IPS-11a (cell line): ENCODE results near the gene STX5.
"Not testable (repeated sequence)": the region's sequence is repeated elsewhere in the genome, so short reads cannot be mapped to it uniquely, and the experiment has no call there.

Experiments used
- H3K4me3 ChIP-seq: one replicate; pipeline ENCODE4 v1.5.1; 2013; ENCODE audit warnings: low read depth, low read length, control low read depth

Gene STX5

GRCh38 chr11:62854013-62854824 lies 22.4 kb upstream of the STX5 start:
- peak overlapping the region; percentile 96 for H3K4me3 ChIP-seq

DNA sequence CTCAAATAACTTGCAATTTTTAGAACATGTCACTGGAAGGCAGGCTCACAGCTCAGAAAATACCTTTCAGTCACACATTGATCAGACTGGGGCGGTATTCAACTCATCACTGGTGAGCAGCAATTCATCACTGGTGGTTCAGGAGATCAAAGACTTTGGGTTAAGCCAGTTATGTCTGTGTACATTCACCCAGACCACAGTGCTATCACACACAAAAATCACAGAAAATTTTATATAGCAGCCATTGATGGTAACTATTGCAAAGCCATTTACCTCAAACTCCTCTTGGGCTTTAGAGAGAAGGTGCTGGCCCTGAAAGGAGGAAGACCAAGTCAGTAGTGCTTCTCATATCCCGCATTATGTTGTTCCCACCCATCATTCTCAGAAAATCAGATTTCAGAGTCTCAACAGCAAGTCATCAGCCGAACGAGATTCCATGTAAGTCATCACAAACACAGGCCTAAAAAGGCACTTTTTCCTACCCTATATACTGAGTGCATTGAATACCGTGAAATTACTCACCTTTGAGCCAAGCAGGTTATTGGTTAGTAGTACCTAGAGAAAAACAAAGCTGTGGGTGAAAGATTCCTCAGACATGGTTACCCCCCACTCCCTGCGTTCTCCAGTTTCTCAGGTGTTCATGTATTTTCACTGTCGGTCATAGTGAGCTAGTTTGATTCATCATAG lies 21.6 kb upstream of the STX5 start:
- H3K4me3 ChIP-seq: peak overlapping the region; percentile 96

GRCh38 chr11:62852523-62853188 lies 20.8 kb upstream of the STX5 start:
- peak overlapping the region; percentile 96 for H3K4me3 ChIP-seq

DNA sequence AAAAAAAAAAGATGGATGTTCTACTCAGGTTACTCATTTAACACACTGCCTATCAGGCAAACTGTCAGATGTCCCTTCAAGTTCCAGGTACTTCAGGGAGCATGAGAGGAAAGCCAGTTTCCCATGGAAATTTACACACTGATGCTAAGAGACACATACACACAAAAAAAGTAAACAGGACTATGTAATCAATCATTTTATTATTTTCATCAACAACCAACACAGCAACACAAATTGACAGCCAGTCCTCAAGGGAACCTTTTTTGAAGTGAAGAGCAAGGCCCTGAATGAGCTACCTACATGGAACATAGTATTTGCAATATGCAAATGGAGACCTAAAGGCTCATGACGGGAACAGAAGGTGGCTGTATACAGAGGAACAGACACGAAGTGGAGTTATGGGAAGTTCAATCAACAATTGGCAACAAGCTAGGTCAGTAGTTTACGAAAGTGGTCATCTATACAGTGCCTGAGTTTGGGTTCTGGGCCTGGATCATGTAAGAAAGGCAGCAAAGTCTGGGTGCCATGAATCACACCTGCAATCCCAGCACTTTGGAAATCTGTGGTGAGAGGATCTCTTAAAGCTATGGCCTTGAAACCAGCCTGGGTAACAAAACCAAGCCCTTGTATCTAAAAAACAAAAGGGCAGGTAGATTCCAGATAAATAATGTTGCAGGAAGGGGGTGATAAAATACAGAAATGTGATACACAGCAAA lies 20.1 kb upstream of the STX5 start:
- H3K4me3 ChIP-seq: no peak overlapping the region

DNA sequence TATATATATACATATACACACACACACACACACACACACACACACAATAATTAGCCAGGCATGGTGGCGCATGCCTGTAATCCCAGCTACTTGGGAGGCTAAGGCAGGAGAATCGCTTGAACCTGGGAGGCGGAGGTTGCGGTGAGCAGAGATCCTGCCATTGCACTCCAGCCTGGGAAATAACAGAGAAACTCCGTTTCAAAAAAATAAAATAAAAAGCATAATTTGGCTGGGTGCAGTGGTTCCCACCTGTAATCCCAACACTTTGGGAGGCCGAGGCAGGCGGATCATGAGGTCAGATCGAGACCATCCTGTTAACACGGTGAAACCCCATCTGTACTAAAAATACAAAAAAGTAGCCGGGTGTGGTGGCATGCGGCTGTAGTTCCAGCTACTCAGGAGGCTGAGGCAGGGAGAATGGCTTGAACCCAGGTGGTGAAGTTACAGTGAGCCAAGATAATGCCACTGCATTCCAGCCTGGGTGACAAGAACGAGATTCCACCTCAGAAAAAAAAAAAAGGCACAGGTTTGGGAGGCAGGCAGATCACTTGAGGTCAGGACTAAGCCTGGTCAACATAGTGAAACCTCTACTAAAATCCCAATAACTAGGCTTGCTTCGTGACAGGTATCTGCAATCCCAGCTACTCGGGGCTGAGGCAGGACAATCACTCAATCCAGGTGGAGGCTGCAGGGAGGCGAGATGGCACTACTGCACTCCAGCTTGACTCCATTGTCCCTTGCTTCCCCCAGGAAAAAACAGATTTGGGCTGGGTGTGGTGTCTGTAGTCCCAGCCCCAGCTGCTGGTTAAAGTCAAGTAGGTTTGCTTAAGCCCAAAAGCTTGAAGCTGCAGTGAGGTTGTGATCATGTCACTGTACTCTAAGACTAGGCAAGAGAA lies 19.3 kb upstream of the STX5 start:
- H3K4me3 ChIP-seq: no peak overlapping the region

GRCh38 chr11:62847767-62848314 lies 16.0 kb upstream of the STX5 start:
- no peak overlapping the region for H3K4me3 ChIP-seq

DNA sequence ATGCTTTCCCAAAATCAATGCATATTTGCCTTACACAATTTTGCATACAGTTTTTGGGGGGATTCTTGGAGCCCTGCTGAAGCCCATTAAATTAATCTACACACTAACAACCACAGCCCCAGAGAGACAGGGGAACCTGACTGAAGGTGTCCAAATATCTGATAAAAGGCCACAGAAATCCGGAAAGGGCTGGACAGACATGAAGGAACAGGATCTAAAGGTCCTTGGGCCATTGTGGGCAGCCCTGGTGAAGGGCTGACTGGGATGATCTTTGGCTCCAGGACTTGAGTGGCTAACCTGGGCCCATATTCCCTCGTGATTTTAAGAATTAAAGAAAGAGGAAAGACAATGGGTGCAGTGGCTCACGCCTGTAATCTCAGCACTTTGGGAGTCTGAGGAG lies 14.3 kb upstream of the STX5 start:
- no peak overlapping the region for H3K4me3 ChIP-seq

DNA sequence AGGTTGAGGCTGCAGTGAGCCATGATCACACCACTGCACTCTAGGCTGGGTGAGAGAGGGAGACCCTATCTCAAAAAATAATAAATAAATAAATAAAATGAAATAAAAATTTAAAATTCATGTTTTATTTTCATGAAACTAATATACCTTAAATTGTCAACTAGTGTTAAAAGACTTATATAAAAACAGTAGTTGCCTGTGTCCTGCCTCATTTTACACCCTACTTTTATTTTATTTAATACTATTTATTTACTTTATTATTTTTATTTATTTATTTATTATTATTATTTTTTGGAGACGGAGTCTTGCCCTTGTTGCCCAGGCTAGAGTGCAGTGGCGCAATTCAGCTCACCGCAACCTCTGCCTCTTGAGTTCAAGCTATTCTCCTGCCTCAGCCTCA lies 12.3 kb upstream of the STX5 start:
- no peak overlapping the region for H3K4me3 ChIP-seq

GRCh38 chr11:62843466-62843865 lies 11.6 kb upstream of the STX5 start:
- no peak overlapping the region for H3K4me3 ChIP-seq

GRCh38 chr11:62842891-62843290 lies 11.0 kb upstream of the STX5 start:
- not testable (repeated sequence) for H3K4me3 ChIP-seq

- H3K4me3 ChIP-seq: peak overlapping the region; percentile 24
Observed at GRCh38 chr11:62842171-62842741, 10.4 kb upstream of the STX5 start.

DNA sequence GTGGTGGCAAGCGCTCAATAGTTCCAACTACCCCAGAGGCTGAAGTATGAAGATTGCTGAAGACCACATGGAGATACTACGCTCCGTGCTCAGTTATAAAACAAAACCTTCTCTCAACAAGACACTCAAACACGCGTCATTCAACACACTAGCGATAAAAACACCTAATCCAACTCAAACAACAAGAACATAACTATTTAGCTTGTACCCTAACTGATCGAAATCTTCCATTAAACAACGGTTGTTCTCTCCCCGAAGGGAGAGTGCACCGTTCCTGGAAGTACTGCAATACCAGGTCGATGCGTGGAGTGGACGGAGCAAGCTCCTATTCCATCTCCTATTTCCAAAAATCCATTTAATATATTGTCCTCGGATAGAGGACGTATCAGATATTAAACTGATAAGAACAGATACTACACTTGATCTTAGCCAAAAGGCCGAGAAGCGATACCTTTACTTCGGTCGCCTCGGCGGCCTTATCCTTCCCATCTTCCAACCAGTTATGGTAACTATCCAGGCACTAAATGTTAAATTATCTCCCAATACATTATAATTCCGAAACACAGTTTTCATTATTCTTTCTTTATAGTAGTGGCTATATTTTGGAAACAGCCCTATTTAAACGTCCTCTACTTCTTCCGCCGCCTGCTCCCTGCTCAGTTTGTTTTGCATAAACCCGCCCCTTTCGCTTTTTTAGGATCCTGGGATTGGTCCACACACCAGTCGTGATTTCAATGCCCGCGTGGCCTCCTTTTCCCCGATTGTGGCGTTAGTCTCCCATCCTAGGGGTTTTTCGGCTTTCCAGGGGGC lies 9.7 kb upstream of the STX5 start:
- H3K4me3 ChIP-seq: peak overlapping the region; percentile 24

DNA sequence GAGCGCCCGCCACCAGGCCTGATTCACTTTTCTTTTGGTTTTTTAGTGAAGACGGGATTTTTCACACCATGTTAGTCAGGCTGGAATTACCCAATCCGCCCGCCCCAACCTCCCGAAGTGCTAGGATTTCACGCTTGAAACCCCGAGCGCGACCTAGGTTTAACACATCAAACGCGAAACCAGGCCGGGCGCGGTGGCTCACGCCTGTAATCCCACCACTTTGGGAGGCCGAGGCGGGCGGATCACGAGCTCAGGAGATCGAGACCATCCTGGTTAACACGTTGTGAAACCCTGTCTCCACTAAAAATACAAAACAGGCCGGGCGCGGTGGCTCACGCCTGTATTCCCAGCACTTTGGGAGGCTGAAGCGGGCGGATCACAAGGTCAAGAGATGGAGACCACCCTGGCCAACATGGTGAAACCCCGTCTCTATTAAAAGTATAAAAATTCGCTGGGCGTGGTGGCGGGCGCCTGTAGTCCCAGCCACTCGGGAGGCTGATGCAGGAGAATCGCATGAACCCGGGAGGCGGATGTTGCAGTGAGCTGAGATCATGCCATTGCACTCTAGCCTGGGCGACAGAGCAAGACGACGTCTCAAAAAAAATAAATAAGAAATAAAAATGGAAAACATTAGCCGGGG lies 9.0 kb upstream of the STX5 start:
- peak overlapping the region; percentile 9 for H3K4me3 ChIP-seq

DNA sequence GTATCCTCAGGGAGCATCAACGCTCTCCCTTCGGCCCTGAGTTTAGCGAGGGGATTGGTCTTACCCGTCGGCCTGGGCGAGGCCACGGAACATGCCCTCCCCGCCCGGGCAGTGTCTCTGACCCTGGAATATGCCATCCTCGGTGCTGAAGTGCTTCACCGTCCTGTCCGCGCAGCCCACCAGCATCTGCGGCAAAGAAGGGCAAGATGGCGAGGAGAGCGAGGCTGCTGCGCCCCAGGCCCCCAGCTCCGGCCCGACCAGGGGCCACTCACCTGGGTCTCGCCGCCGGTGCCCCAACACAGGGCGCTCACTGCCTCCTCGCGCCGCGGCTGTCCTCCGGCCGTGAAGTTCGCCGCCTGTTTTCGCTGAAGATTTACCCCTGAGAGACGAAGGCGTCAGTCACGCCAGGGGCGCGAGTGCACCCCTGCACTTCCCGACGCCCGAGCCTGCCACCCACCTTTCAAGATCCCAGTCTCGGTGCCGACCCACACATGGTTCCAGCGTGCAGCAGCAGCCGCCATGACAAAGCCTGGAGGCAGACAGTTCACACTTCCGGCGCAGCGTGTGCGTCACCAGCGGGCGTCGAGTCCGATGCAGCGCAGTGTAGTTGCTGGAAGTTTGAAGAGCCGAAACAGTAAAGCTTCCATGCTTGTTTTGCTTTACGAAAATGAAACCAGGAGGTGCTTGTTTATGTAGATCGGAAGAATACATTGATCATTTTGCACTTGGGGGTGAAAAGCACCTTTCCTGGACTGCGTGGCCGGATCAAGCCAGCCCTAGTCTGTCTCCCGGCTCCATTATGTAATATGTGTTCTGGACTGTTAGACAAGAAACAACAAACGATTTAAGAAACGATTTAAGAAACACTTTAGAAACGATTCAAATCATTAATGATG lies 7.4 kb upstream of the STX5 start, which contains the start of gene WDR74:
Gene WDR74, minus strand, starts transcription at position 541 of the 896 bp plus-strand sequence. Its CDS starts 20 bp downstream, at position 521.
- peak within 1 kb of the TSS; percentile 97 for H3K4me3 ChIP-seq

- H3K4me3 ChIP-seq: no peak overlapping the region
Observed at GRCh38 chr11:62835336-62835735, 3.5 kb upstream of the STX5 start.

DNA sequence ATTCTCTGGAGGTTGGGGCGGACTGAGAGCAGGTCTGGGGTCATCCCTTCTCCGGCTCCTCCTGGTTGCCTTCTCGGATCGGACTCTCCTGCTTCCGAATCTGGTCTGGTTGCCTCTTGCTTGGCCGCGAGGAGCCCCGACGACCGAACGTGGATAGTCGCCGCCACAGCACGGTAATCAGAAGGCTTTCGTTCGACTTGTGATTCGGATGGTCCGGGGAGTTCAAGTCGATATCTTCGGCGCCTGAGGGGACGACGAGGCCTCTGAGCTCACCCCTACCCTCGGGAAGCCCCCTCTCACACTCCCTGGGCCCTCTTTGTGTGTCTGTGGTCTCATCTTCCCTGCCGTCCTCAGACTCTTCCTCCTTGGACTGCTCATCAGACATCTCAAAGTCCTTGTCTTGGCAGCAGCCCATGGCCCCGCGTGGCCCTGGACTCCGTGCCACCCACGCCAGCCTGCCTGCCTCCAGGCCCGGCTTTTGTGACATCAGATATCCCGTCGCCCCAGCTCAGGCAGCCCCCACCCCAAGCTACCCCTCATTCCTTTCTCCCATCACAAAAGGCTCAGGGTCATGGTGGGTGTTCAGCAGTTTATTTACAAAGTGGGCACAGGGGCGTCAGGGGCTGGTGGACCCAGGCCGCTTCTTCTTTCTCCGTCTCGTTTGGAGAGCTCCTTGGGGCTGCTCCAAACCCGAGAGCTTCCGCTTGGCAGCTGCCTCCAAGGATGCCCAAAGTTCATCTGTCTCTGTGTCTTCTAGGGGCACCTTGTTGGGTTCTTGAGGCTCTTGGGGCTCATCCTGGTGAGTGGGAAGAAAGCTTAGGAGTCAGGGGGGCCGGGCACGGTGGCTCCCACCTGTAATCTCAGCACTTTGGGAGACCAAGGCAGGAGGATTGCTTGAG lies 734 bp upstream of the STX5 start, which contains the start of gene TEX54:
Gene TEX54, minus strand, starts transcription at position 506 of the 899 bp plus-strand sequence.
- H3K4me3 ChIP-seq: peak within 1 kb of the TSS; percentile 77
